ENCODE results near the gene SREBF2. TPM values are rescaled to one million over a fixed set of nuclear protein-coding genes. Genes with fewer than 3 reads are reported as not detected.

The SREBF2 gene
- total RNA-seq, 1 experiment from 2014 or later = 40.0 TPM

DNA sequence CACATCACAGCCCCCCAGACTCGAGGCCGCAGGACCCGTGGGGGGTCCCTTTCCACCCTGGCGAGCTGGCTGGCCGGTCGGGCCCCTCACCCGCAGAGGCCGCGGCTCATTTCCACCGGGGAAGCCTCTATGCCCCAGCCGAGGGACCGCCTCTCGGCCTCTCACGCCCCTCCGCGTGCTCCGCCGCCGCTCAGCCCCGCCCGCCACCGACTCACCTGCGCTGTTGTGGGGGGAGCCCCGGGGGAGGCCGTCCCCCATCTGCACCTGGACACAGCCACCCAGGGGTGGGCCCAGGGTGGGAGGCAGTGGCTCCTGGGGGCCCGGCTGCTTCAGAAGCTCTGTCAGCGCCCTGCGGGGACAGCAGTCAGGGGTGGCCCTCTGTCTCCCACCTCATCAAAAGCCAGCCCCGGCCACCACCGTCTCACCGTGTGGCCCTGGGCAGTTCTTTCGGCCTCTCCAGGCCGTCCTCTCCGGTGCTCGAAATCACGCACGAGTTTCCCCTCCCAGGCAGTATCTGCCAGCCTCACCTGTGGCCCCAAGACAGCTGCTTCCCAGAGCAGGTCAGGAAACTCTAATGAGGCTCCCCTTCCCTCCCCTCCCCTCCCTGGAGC is 78.2 kb downstream of the SREBF2 start:
- Histone ChIP-seq H3K27me3 (ENCODE audit: low read length) (0 out of 2 replicates have a peak, but pooled peaks cover 6% of the 10 kb centered on the region), H3K27ac (ENCODE audit: low read length) (no peak overlapping the region), H4K20me1 (ENCODE audit: low read length) (no peaks in the 10 kb centered on the region), H3K36me3 (ENCODE audit: low read depth, low read length) (no peaks in the 10 kb centered on the region), H2AFZ (ENCODE audit: low read length) (no peak overlapping the region), H3K9me3 (ENCODE audit: low read length) (no peaks in the 10 kb centered on the region), H3F3A (ENCODE audit: low read length, unreplicated experiment) (no peaks in the 10 kb centered on the region), H3K79me2 (ENCODE audit: low read length) (no peaks in the 10 kb centered on the region), H3K4me2 (ENCODE audit: low read length) (peak overlapping the region; percentile 74), H3K4me3 (ENCODE audit: low read length) (peak overlapping the region; percentile 47; the same call in 1 of the 2 replicates), H3K4me1 (ENCODE audit: insufficient read depth, low read length) (no peaks in the 10 kb centered on the region), H3K9ac (ENCODE audit: low read length) (no peak overlapping the region), H3K9me2 (replicated peaks; ENCODE audit: low read length) (no peaks in the 10 kb centered on the region)
- POLR2A ChIA-PET (ENCODE audit: unreplicated experiment) = no interaction called here
- CTCF ChIA-PET = no interaction called here
- DNase-seq (no peak), ATAC-seq (no peak)
- no TSS peak for BruUV-seq (replicated peaks)
- TF ChIP-seq EZH2phosphoT487 (IDR thresholded peaks at IDR 0.05; ENCODE audit: borderline replicate concordance, low read length) (no peak), EZH2 (IDR thresholded peaks at IDR 0.05; ENCODE audit: low read length, unreplicated experiment) (no peak)
- TF ChIP-seq, protein P1, sequence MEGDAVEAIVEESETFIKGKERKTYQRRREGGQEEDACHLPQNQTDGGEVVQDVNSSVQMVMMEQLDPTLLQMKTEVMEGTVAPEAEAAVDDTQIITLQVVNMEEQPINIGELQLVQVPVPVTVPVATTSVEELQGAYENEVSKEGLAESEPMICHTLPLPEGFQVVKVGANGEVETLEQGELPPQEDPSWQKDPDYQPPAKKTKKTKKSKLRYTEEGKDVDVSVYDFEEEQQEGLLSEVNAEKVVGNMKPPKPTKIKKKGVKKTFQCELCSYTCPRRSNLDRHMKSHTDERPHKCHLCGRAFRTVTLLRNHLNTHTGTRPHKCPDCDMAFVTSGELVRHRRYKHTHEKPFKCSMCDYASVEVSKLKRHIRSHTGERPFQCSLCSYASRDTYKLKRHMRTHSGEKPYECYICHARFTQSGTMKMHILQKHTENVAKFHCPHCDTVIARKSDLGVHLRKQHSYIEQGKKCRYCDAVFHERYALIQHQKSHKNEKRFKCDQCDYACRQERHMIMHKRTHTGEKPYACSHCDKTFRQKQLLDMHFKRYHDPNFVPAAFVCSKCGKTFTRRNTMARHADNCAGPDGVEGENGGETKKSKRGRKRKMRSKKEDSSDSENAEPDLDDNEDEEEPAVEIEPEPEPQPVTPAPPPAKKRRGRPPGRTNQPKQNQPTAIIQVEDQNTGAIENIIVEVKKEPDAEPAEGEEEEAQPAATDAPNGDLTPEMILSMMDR (conservative IDR thresholded peaks at IDR 0.05; ENCODE audit: low read depth, low read length) = no peak
- intact Hi-C loops (cut with micrococcal nuclease) = no loop called here

DNA sequence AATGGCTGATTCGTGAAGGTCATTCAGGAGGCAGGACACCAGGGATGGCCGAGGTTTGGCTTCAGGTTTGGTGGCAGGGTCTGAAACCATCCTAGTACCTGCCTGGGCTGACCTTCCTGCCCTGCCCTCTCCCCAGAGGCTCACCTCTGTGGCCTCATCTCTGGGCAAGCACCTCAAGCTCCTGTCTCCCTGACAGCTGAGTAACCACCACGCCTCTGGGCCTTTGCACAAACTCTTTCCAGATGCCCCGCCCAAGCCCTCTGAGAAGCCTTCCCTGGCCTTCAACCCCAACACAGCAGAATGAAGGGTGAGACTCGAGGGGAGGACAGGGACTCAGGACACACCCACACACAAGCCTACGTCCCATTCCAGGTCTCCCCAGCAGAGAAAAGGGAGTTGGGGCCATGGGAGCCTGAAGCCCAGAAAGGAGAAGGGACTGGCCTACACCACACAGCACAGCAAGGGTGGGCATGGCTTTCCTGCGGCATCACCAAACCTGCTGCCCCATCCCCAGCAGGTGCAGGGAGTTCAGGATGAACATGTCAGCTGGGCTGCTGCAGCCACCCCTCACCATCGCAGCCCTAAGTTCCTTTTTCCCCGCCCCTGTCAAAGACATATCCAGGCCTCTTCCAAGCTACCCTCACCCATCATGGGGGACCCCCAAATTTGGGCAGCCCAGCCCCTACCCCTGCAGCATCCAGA is 79.6 kb downstream of the SREBF2 start:
- no peak overlapping the region for H3K9ac ChIP-seq (ENCODE audit: low read length)
- BruUV-seq (replicated peaks) = no TSS peak
- H3K27me3 ChIP-seq (ENCODE audit: low read length) = 0 out of 2 replicates have a peak, but pooled peaks cover 6% of the 10 kb centered on the region
- POLR2A ChIA-PET (ENCODE audit: unreplicated experiment) = no interaction called here
- H3K79me2 ChIP-seq (ENCODE audit: low read length) = no peaks in the 10 kb centered on the region
- no peak for DNase-seq
- CTCF ChIA-PET = no interaction called here
- H2AFZ ChIP-seq (ENCODE audit: low read length) = no peak overlapping the region
- no peaks in the 10 kb centered on the region for H3K9me3 ChIP-seq (ENCODE audit: low read length)
- ATAC-seq = no peak
- no peak overlapping the region for H3K4me3 ChIP-seq (ENCODE audit: low read length)
- TF ChIP-seq EZH2phosphoT487 (IDR thresholded peaks at IDR 0.05; ENCODE audit: borderline replicate concordance, low read length) = no peak
- TF ChIP-seq, protein P1 (conservative IDR thresholded peaks at IDR 0.05; ENCODE audit: low read depth, low read length) = no peak
- TF ChIP-seq EZH2 (IDR thresholded peaks at IDR 0.05; ENCODE audit: low read length, unreplicated experiment) = no peak
- no peaks in the 10 kb centered on the region for H3F3A ChIP-seq (ENCODE audit: low read length, unreplicated experiment)
- intact Hi-C loops (cut with micrococcal nuclease) = no loop called here
- H3K4me1 ChIP-seq (ENCODE audit: insufficient read depth, low read length) = no peaks in the 10 kb centered on the region
- no peak overlapping the region for H3K27ac ChIP-seq (ENCODE audit: low read length)
- no peaks in the 10 kb centered on the region for H4K20me1 ChIP-seq (ENCODE audit: low read length)
- H3K36me3 ChIP-seq (ENCODE audit: low read depth, low read length) = no peaks in the 10 kb centered on the region
- no peak overlapping the region for H3K4me2 ChIP-seq (ENCODE audit: low read length)
- H3K9me2 ChIP-seq (replicated peaks; ENCODE audit: low read length) = no peaks in the 10 kb centered on the region

Data from PC-3 (cell line).